GM19467 (cell line): ENCODE results near the gene WDR7.
A peak's percentile ranks its signal among the peaks of the same experiment; 100 is the strongest.
"Not testable (repeated sequence)": the region's sequence is repeated elsewhere in the genome, so short reads cannot be mapped to it uniquely, and the experiment has no call there.

Experiments
- ATAC-seq: cut with Tn5 transposase; IDR thresholded peaks from one replicate; pipeline ENCODE4 v1.9.1; 2021; ENCODE audit warnings: mild to moderate bottlenecking, moderate library complexity; ENCODE audit not compliant: unreplicated experiment

The WDR7 gene

DNA sequence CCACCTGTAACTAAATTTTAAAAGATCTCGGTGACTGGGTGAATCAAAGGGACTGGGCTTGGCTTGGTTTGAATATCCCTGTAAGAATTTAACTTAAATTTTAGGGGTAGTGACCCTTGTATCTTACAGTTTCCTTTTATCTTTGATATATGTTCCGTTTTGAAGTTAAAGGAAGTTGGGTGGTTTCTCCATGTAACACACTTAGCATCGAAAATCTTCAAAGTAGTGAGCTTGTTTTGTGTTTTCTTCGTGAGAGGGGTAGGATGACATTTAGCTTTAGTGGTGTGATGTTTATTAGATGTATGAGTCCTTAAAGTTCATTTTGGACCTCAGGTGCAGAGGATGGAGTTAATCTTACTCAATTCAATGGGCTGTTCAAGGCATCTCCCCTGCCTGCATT, 1.6 kb downstream of the WDR7 start:
- no peak for ATAC-seq

- ATAC-seq, result not testable (repeated sequence)
Observed at GRCh38 chr18:56654280-56654679, 3.1 kb downstream of the WDR7 start.

- ATAC-seq, result no peak
Observed at GRCh38 chr18:56658261-56658660, 7.1 kb downstream of the WDR7 start.

DNA sequence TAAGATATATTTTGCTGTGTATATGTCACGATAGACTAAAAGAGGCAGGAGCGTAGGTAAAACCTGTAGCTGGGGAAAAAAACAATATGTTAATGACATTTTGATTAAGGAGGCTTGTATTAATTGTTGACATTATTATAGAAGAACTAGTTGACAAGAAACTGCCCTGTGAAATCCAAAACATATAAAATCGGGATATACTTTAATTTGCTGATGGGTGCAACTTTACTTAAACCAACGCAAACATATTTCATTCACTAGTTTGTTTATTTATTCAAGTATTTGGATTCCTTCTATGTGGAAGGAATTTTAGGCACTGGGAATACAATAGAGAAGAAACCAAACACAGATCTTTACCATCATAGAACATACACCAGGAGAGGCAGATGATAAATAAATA, 8.0 kb downstream of the WDR7 start:
- no peak for ATAC-seq

- no peak for ATAC-seq
Observed at GRCh38 chr18:56660655-56661054, 9.5 kb downstream of the WDR7 start.

- ATAC-seq, result no peak
Observed at GRCh38 chr18:56661360-56662062, 10.4 kb downstream of the WDR7 start.

- no peak for ATAC-seq
Observed at GRCh38 chr18:56662063-56662408, 10.9 kb downstream of the WDR7 start.

- no peak for ATAC-seq
Observed at GRCh38 chr18:56662502-56662901, 11.3 kb downstream of the WDR7 start.

DNA sequence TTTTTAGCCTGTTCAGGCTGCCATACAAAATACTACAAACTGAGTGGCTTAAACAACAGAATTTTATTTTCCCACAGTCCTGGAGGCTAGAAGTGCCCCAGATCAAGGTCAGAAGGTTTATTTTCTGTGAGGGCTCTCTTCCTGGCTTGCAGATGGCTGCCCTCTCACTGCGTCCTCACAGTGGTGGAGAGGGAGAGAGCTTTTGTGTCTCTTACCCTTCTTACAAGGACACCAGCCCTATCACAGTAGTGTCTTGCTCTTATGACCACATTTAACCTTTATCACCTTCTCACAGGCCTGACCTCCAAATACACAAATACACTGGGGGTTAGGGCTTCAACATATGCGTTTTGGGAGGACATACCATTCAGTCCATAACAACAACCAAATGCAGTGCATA, 11.7 kb downstream of the WDR7 start:
- ATAC-seq, result no peak

DNA sequence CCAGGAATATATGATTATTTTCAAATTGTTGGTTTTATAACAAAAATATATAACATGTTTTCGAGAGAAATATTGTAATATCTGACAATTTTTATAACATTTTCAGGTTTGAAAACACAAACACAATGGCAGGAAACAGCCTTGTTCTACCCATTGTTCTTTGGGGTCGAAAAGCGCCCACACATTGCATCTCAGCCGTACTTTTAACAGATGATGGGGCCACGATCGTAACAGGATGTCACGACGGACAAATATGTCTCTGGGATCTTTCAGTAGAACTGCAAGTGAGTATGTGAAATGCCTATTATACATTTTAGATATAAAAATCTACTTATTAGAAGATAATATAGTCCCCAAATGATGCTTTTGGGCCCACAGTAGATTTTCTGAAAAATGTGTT, 21.2 kb downstream of the WDR7 start:
- no peak for ATAC-seq

GRCh38 chr18:56672981-56673380, 21.8 kb downstream of the WDR7 start:
- ATAC-seq, result no peak

DNA sequence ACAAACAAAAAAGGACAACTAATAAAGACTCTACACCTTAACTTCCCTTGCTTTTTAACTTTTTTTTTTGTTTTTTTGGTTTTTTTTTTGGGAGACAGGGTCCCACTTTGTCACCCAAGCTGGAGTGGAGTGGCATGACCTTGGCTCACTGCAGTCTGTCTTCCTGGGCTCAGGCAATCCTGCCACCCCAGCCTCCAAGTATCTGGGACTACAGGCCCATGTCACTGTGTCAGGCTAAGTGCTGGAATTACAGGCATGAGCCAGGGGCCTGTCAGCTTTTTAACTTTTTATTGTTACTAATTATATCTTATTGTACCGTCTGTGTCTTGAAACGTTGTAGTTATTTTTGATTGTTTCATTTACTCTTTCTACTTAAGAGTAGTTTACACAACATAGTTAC, 25.5 kb downstream of the WDR7 start:
- no peak for ATAC-seq

- ATAC-seq, result no peak
Observed at GRCh38 chr18:56678836-56679565, 27.8 kb downstream of the WDR7 start.

DNA sequence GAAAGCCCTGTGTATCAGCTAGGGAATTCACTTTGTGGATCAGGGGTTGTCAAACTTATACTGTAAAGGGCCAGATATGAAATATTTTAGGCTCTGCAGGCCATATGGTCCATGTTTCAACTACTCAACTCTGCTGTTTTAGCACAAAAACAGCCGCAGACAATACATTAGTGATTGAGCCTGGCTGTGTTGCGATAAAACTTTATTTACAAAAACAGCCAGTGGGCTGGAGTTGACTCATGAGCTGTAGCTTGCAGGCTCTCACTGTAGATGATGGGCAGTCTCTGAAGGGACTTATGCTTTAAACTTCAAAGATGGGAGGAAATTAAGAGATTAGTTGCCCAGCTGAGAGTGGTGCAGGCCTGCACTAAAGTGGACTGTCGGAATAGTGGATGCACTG, 33.1 kb downstream of the WDR7 start:
- no peak for ATAC-seq

GRCh38 chr18:56691530-56691929, 40.4 kb downstream of the WDR7 start:
- ATAC-seq, result no peak

DNA sequence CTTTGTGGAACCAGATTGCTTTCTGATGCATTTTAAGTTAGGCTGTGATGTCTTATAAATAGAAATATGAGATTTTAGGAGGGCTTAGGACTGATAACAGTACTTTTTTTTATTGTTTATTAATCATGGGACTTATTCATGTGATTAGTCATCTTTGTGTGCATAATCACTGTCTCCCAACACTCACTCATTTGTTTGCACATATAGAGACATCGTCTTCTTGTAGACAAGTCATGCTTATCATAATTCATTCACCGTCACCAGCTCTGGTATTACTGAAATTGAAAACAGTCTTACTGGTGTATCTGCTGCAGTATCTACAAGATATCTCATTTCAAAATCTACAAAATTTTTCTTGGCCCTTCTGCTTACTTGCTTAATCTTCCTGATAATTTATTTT, 45.8 kb downstream of the WDR7 start:
- no peak for ATAC-seq

DNA sequence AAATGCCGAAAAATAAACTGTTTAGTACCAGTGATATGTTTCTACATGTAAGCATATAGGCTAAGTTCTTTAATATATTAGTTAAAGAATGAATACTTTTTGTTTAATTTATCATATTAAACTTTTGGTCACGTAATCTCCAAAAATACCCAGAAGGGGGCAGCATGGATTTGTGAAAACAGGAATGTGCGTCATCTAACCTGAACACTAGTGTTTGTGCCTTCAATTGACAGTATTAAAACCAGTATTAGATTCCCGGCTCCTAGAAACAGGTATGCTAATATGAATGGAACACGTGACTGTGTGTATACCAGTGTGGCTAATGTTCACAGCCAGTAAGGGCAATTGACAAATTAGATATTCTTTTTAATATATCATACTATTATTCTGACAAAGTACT, 51.8 kb downstream of the WDR7 start:
- ATAC-seq, result no peak

- peak; percentile 95 for ATAC-seq
Observed at GRCh38 chr18:56709463-56709862, 58.3 kb downstream of the WDR7 start.

DNA sequence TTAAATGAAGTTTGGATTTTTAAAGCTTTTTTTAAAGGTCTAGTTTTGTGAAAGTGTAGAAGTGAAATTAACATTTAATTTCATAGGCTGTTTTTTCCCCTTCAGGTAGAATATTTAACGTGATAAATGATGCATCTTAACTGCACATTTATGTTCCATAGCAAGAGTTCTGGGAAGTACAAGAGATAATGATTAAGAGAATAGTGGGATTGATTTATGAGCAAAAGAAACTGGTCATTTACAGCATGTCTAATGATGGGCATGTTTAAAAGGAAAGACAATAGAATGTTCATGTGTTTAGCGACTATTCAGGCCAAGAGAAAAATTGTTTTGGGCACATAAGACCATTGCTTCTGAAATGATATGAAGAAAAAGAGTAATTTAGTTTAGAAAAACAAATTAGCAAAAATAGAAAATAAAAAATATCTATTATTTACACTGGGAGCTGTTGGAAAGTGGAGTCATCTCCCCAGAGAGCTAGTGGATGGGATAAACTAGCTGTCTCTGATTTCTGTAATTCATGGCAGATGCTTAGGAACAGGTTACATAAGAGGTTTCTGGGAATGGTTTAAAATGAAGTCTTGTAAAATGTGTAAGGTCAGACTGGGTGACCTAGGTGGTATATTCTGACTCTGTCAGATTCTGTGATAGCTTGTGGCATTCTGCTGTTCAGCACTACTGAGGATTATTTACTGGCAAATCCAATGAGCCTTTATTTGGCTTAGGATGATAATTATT, 60.7 kb downstream of the WDR7 start:
- ATAC-seq, result no peak

GRCh38 chr18:56712761-56713160, 61.6 kb downstream of the WDR7 start:
- no peak for ATAC-seq

DNA sequence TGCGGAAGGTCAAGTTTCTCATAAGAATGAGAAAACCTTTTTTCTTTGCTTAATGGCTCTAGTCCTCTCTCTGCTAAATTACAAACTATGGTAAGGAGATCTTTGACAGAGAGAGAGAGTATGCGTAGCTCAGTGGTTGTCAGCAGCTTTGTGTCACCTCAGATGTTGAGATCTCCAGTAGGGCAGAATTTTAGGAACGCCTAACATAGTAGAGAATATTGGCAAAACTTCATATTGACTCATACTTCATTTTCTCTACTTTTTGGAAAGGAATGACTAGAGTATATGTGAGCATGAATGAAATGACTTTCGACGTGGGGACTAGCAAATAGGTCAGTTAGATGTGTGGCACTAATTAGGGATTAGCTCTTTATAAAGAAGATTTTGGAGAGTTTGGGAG, 64.0 kb downstream of the WDR7 start:
- no peak for ATAC-seq

GRCh38 chr18:56716692-56717146, 65.6 kb downstream of the WDR7 start:
- ATAC-seq, result no peak
